ENCODE measurements around the gene UBP1.

DNA sequence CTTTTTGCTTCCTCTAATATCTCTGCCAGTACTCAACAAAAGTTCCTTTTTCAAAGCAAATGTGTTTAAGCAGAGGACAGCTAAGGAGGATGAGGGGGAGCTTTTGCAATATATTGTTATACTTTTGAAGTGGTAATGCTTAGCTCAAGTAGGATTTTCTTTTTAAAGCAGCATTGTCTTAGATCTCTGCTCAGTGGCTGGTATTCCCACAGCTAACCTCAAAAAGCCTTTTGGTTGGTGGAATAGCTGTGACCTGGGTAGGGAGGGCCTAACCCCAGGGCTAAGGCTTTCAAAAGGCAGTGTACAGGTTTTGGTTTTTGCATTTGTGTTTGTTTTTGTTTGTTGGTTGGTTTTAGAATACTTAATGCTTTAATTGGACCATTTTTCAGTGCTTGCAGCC, 76.1 kb downstream of the UBP1 start:
- TF ChIP-seq CTCF (IDR thresholded peaks at IDR 0.05) = no peak
- TF ChIP-seq POLR2A (IDR thresholded peaks at IDR 0.05) = no peak
